Fibroblast of mammary gland (primary cell): ENCODE results near the gene TMEM88.

Source experiments
- DNase-seq: peaks from one replicate; pipeline ENCODE4 v3.0.0-alpha.2; 2010; ENCODE audit warnings: low read depth
- H3K4me3 ChIP-seq: 2 replicates; pipeline ENCODE4 v1.5.1; 2011; ENCODE audit warnings: low read depth, mild to moderate bottlenecking, low read length, moderate library complexity; ENCODE audit not compliant: control insufficient read depth
- CTCF ChIP-seq: conservative IDR thresholded peaks from 2 replicates; pipeline ENCODE4 v1.5.1; 2011; ENCODE audit warnings: low read depth, low read length, inconsistent platforms; ENCODE audit not compliant: control insufficient read depth, insufficient read depth

TMEM88 gene

GRCh38 chr17:7823581-7824001 is 31.3 kb upstream of the TMEM88 start:
- H3K4me3 ChIP-seq, result no peak overlapping the region
- no peak for TF ChIP-seq CTCF
- DNase-seq, result no peak

DNA sequence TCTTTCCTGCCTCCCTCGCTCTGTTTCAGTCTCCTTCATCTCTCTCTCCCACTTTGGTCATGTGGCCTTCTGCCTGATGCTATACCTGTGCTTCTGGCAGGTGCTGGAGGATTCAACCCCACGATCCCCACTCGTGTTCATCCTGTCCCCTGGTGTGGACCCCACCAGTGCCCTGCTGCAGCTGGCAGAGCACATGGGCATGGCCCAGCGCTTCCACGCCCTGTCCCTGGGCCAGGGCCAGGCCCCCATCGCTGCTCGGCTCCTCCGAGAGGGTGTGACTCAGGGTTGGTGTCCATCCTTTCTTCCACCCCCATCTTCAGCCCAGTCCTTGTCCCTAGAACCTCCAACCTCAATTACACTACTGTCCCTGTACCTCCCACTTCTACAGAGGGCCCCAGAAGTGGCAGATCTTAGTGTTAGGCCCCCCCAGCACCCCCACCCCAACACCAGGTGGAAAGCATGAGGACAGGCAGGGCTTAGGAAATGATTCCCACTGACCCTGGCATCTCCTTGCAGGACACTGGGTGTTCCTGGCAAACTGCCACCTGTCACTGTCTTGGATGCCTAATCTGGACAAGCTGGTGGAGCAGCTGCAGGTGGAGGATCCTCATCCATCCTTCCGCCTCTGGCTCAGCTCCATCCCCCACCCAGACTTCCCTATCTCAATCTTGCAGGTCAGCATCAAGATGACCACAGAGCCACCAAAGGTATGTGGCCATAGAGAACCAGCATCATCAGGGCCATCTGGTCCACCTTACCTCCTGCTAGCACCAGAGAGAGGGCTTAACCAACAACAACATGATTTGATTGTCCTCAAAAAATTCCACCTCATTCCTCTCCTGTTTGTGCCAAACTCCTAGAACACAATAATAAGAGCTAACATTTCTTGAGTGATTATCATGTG is 30.6 kb upstream of the TMEM88 start:
- no peak overlapping the region for H3K4me3 ChIP-seq
- no peak for DNase-seq
- no peak for TF ChIP-seq CTCF

DNA sequence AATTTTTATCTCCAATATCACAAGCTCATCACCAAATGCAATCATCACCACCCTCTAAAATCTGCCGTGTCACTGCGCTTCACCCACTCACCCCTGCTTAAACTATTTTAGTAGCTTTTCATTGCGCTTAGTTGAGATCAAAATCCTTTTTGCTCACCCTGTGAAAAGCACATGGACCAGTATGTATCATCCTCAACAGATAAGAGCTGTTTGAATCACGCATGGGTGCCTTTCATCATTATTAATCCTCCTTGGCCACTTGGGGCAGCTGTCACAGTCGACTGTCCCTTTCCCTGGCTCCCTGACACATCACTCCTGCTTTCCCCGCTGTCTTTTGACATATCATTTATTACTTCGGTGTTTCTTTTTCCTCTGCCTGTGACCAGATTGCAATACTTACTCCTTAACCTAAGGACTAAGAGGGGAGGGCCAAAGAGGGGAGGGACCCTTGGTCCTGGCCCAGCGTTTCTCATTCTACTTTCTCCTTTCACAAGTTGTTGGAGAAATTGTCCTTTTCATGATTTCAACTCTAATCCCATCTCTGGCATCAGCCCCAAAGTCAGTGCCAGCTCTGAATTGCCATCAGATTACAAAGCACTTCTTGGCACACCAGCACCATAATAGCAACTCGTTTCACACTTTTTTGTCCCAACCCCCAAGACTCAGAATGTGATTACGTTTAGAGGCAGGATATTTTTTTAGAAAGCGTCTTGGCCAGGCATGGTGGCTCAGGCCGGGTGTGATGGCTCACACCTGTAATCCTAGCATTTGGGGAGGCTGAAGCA is 29.5 kb upstream of the TMEM88 start:
- TF ChIP-seq CTCF, result no peak

DNA sequence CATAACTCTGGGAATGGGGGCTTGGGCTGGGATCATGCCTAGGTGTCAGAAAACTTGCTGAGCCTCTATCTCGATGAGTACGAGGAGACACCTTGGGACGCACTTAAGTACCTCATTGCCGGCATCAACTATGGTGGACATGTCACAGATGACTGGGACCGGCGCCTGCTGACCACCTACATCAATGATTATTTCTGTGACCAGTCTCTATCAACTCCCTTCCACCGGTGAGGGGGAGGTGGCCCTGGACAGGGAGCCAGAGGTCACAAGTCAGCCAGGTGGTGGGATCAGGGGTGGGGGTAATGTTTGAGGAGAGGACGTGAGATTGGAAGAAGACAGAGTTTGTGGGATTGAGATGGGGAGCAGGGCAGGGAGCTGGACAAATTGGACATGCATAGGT is 24.2 kb upstream of the TMEM88 start:
- DNase-seq, result no peak
- no peak overlapping the region for H3K4me3 ChIP-seq
- TF ChIP-seq CTCF, result no peak

More for the DNA sequence above, 29.5 kb upstream of the TMEM88 start:
- no peak for DNase-seq
- no peak overlapping the region for H3K4me3 ChIP-seq

GRCh38 chr17:7831233-7831632 is 23.6 kb upstream of the TMEM88 start:
- no peak overlapping the region for H3K4me3 ChIP-seq
- TF ChIP-seq CTCF, result no peak
- DNase-seq, result no peak

DNA sequence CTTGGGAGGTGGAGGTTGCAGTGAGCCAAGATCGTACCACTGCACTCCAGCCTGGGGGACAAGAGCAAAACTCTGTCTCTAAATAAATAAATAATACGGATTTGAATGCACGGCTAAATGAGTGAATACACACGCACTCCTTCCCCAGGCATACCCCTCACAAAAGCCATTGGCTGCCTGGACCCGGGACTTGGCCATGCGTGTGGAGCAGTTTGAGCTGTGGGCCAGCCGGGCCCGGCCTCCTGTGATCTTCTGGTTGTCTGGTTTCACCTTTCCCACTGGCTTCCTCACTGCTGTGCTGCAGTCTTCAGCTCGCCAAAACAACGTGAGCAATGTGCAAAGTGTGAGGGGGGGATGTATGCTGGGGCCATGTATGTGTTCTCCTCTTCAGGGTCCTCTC is 22.4 kb upstream of the TMEM88 start:
- no peak for TF ChIP-seq CTCF
- no peak overlapping the region for H3K4me3 ChIP-seq
- no peak for DNase-seq
